ENCODE data around the gene TANGO2. TPM values are rescaled to one million over a fixed set of nuclear protein-coding genes. Genes with fewer than 3 reads are reported as not detected.
A peak's percentile ranks its signal among the peaks of the same experiment; 100 is the strongest.

The TANGO2 gene
- total RNA-seq, 2 experiments from 2014 or later, result 15.7 to 18.3 TPM

DNA sequence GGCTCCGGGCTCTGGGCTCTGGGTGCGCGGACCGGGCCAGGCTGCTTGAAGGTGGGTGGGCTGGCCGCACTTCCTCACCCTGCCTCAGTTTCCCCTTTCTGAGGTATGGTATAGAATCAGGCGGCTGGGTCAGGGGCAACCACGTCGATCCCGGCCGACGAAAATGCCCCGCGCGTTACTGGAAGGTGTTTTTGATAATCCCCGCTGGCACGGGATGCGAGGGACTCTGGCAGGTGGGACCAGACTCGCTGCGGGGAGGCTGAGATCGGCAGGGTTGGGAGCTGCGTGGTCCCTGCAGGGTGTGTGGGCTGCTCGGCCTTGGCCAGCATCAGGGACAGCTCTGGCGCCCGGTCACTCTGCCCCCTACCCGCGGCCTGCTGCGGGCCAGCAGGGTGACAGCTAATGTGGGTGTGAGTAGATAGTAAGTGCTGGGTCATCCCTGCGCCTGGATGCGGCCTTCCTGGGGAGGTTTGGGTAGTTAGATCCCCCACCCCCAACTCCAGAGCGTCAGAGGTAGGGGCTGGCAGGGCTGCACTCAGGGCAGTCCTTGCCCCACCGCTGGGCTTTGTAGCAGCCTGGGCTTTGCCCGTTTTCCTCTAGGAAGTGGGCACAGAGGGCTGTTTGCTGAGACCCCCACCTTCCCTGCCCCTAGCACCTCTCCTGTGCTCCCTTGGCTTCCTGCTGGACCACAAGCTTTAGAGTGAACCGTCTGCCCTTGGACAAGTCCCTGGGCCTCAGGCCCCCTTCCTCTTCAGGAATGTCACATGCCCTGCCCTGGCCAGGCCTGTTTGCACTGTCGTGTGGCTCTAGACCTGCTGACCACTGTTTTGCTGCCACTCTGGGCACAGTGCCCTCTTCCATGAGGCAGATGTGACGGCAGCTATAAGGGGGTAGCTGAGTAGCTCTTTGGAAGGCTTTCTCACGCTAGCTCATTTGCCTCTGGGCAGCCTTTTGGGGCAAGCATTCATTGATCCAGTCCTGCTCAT is 579 bp downstream of the TANGO2 start:
- POLR2A ChIA-PET, result interaction anchor here (0.6 to 2.5 kb wide), 5 partner anchors 9 to 96 kb away, joined by 3 to 12 read pairs (median 3); partner anchors contain the start of gene TRMT2A
- no peak for TF ChIP-seq CTCF (IDR thresholded peaks at IDR 0.05)
- Mint-ChIP-seq H3K9me3 (no peaks in the 10 kb centered on the region), H3K27me3 (peaks cover 9% of the 10 kb centered on the region), H3K4me3 (peak overlapping the region; percentile 93), H3K36me3 (ENCODE audit: low read depth) (no peaks in the 10 kb centered on the region), H3K27ac (peak overlapping the region; percentile 82), H3K4me1 (ENCODE audit: low read depth) (peaks cover 26% of the 10 kb centered on the region)
- ATAC-seq (no peak), DNase-seq (peak; percentile 26)
- intact Hi-C loops (cut with micrococcal nuclease), result no loop called here
- CTCF ChIA-PET, result interaction anchor here (1.2 to 1.6 kb wide), 5 partner anchors 8 to 89 kb away, joined by 3 to 8 read pairs (median 6); no protein-coding TSS in a partner anchor

DNA sequence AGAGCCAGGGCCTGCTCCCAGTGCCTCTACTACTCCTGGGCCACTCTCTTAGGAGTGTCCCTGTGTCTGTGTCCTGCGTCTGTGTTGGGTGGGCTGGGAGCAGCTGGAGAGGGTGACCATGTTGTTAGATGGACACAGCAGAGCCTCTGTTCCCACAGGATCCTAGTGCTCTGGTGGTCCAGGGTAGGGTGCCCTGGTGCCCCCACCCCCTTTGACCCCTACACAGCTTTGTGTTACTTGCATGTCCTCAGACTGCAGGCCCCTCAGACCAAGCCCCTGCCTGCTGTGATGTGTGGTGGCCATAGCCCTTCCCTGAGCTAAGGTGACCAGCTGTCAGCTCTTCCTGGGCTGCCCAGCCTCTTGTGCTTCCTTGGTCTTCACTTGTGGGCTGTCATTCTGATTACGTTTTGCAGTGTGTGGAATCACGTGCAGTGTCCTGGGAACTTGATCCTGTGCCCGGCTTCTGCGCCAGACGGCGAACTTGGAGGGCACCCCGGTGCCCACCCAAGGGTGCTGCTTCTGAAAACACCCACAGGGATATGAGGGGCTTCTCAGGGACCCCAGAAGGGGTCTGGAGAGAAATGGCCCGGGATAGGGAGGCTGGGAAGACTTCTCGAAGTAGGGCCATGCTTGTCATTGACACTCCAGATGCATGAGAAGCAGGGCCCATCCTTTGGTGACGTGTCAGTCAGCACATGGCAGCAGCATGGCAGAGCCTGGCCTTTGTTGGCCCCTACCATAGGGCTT is 1.5 kb downstream of the TANGO2 start:
- Mint-ChIP-seq H3K9me3 (no peaks in the 10 kb centered on the region), H3K27ac (peak overlapping the region; percentile 82), H3K36me3 (ENCODE audit: low read depth) (no peaks in the 10 kb centered on the region), H3K4me3 (peak overlapping the region; percentile 93), H3K4me1 (ENCODE audit: low read depth) (peaks cover 27% of the 10 kb centered on the region), H3K27me3 (peaks cover 9% of the 10 kb centered on the region)
- intact Hi-C loops (cut with micrococcal nuclease), result no loop called here
- POLR2A ChIA-PET, result interaction anchor here (1.3 to 2.5 kb wide), 2 partner anchors 52 to 95 kb away, joined by 3 to 12 read pairs; partner anchors contain the start of gene TRMT2A
- ATAC-seq (no peak), DNase-seq (no peak)
- CTCF ChIA-PET, result interaction anchor here (1.1 to 1.6 kb wide), 6 partner anchors 9 to 95 kb away, joined by 3 to 8 read pairs (median 5); partner anchors contain the start of gene TRMT2A
- TF ChIP-seq CTCF (IDR thresholded peaks at IDR 0.05), result no peak

DNA sequence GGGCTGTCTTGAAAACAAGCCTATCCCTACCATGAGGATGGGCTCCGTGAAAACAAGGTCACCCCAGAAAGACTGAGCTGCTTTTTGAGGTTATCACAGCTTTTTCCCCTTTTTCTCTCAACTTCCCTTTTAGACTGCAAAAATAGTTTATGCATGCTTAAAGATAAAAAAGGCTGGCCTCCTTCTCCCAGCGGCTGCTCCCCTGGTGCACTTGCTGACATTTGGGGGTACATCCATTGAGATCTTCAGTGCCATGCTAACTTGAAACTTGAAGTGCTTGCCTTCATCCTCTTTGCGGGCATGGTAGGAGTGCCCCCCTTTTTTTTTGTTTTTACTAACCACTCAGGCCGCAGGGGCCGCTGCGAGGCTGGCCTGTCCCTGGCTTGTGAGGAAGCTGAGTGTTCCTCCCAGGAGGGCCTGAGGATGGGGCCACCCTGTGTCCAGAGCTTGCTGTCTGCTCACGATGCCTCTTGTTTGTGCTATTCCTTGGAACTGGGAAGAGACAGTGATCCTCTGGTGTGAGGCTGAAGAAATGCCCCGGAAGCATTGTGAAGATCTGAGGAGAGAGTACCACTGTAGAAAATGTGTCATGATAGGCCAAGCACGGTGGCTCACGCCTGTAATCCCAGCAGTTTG is 2.2 kb downstream of the TANGO2 start:
- intact Hi-C loops (cut with micrococcal nuclease), result no loop called here
- Mint-ChIP-seq H3K4me3 (no peak overlapping the region), H3K27ac (no peak overlapping the region), H3K9me3 (no peaks in the 10 kb centered on the region), H3K27me3 (peaks cover 2% of the 10 kb centered on the region), H3K4me1 (ENCODE audit: low read depth) (peaks cover 24% of the 10 kb centered on the region), H3K36me3 (ENCODE audit: low read depth) (no peaks in the 10 kb centered on the region)
- TF ChIP-seq CTCF (IDR thresholded peaks at IDR 0.05), result no peak
- no peak for ATAC-seq
- no peak for DNase-seq
- ChIA-PET POLR2A (no interaction called here), CTCF (interaction anchor here (1.1 to 1.5 kb wide), 2 partner anchors 12 to 94 kb away, joined by 3 to 4 read pairs; partner anchors contain the start of gene TRMT2A)

DNA sequence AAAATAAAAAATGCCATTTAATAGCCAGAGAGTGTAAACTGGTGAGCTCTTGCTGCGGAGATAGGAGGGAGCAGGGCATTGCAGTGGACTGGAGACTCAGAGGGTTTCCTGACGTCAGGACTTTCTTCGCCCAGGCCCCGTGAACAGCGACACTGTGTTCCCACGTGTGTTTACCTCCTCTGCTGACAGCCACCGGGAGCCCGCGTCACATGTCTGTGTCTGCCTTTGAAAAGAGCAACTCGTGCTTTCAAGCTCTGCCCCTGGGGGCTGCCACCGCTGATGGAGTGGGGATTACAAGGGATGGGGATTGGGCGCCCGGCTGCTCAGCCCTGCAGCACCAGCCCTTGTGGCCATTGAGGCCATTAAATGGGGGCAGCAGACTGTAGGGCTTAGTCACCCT is 3.3 kb downstream of the TANGO2 start:
- intact Hi-C loops (cut with micrococcal nuclease), result no loop called here
- POLR2A ChIA-PET, result interaction anchor here (1.2 to 1.3 kb wide), 2 partner anchors 9 to 10 kb away, joined by 3 to 4 read pairs; no protein-coding TSS in a partner anchor
- no peaks in the 10 kb centered on the region for H3K9me3 Mint-ChIP-seq
- DNase-seq (no peak), ATAC-seq (no peak)
- peaks cover 24% of the 10 kb centered on the region for H3K4me1 Mint-ChIP-seq (ENCODE audit: low read depth)
- CTCF ChIA-PET, result interaction anchor here (1.0 kb wide), 1 partner anchor 71 kb away, joined by 3 read pairs; no protein-coding TSS in a partner anchor
- no peak overlapping the region for H3K27ac Mint-ChIP-seq
- H3K4me3 Mint-ChIP-seq, result no peak overlapping the region
- peaks cover under 1% of the 10 kb centered on the region for H3K27me3 Mint-ChIP-seq
- H3K36me3 Mint-ChIP-seq (ENCODE audit: low read depth), result no peaks in the 10 kb centered on the region
- no peak for TF ChIP-seq CTCF (IDR thresholded peaks at IDR 0.05)

Measured in activated CD8-positive, alpha-beta T cell treated with anti-CD3 and anti-CD28 coated beads for 36 hours (primary cell).